HepG2 (cell line): ENCODE measurements around the gene POFUT2. TPM values are rescaled to one million over a fixed set of nuclear protein-coding genes. Genes with fewer than 3 reads are reported as not detected.

Experiments used
- ATAC-seq: fragments of 200-7000 bp; cut with Tn5 transposase; 3 replicates; pipeline ENCODE4 v1.9.1; 2020; ENCODE audit warnings: mild to moderate bottlenecking, moderate library complexity
- BruUV-seq: library from RNA; stranded (reverse); fragments of 400-500 nt; replicated peaks from 2 replicates; lab custom pipeline; 2021; lab: Mats Ljungman, UMichigan
- CTCF ChIA-PET: fragments of 300-600 bp; formaldehyde crosslinking; extraction: SDS; loops from one replicate; lab custom pipeline; 2021; ENCODE audit warnings: low total read pairs, inconsistent platforms, low intra/inter-chr PET ratio; lab: Yijun Ruan, JAX
- POLR2A ChIA-PET: fragments of 350-600 bp; sonication (Branson Sonifier 250); formaldehyde crosslinking; loops from one replicate; lab custom pipeline; 2020; ENCODE audit warnings: antibody characterized with exemption, inconsistent platforms; lab: Yijun Ruan, JAX
- DNase-seq: peaks from one replicate; pipeline ENCODE4 v3.0.0-alpha.2; 2015; ENCODE audit warnings: low spot score
- FAIRE-seq: peaks from 3 replicates; lab custom pipeline; 2011; peaks lifted over from hg19 to GRCh38; lab: Jason Lieb, UNC
- H2AFZ ChIP-seq: one replicate; pipeline ENCODE4 v1.6.1; 2011; ENCODE audit warnings: low read length, inconsistent platforms
- H3K27ac ChIP-seq: fragments of 300-600 bp; 3 replicates; pipeline ENCODE4 v1.8.0; 2011; ENCODE audit warnings: mixed run types, mild to moderate bottlenecking, mixed read lengths, low read length, inconsistent platforms; ENCODE audit not compliant: insufficient read depth; ENCODE audit errors: extremely low read length
- H3K27me3 ChIP-seq, 2 experiments: fragments of 200-600 bp in 1 of 2; 2 replicates in 1 of 2; 3 replicates in 1 of 2; pipeline versions ENCODE4 v1.6.0 to v1.8.0; 2011; ENCODE audit warnings: low read length in 2 of 2, mild to moderate bottlenecking in 2 of 2, moderate library complexity in 2 of 2, inconsistent platforms in 1 of 2; ENCODE audit not compliant: insufficient read depth in 2 of 2, control insufficient read depth in 1 of 2
- H3K36me3 ChIP-seq, 2 experiments: fragments of 200-600 bp in 1 of 2; replicated peaks in 1 of 2; 2 replicates in 1 of 2; 3 replicates in 1 of 2; pipeline versions ENCODE4 v1.5.1 to v1.8.0; 2011; ENCODE audit warnings: low read length in 2 of 2, inconsistent platforms in 1 of 2; ENCODE audit not compliant: insufficient read depth in 2 of 2, control insufficient read depth in 1 of 2
- H3K4me1 ChIP-seq: 2 replicates; pipeline ENCODE4 v1.5.1; 2012; ENCODE audit warnings: low read length, inconsistent platforms; ENCODE audit not compliant: insufficient read depth
- H3K4me2 ChIP-seq: 2 replicates; pipeline ENCODE4 v1.6.0; 2011; ENCODE audit warnings: low read depth, low read length, inconsistent platforms
- H3K4me3 ChIP-seq, 3 experiments: fragments of 200-600 bp in 1 of 3; sonication (generic), shearing (Covaris generic) in 1 of 3; replicated peaks in 1 of 3; 2 replicates each; pipeline ENCODE4 v1.5.1; 2011 to 2016; ENCODE audit warnings: low read length in 3 of 3, inconsistent platforms in 2 of 3, low read depth in 2 of 3, mild to moderate bottlenecking in 2 of 3, control low read depth in 1 of 3, mixed read lengths in 1 of 3; ENCODE audit not compliant: insufficient read depth in 1 of 3
- H3K79me2 ChIP-seq: one replicate; pipeline ENCODE4 v1.6.1; 2011; ENCODE audit warnings: low read length, inconsistent platforms; ENCODE audit not compliant: insufficient read depth
- H3K9ac ChIP-seq: 2 replicates; pipeline ENCODE4 v1.6.0; 2011; ENCODE audit warnings: mild to moderate bottlenecking, low read depth, low read length, inconsistent platforms; ENCODE audit not compliant: insufficient read depth
- H3K9me3 ChIP-seq: 2 replicates; pipeline ENCODE4 v1.5.1; 2012; ENCODE audit warnings: mild to moderate bottlenecking, low read length
- H4K20me1 ChIP-seq: 2 replicates; pipeline ENCODE4 v1.6.0; 2011; ENCODE audit warnings: inconsistent platforms, mild to moderate bottlenecking, low read length, moderate library complexity; ENCODE audit not compliant: insufficient read depth
- BHLHE40 ChIP-seq: IDR thresholded peaks from 2 replicates; pipeline ENCODE4 v1.6.1; 2011; ENCODE audit warnings: low read length, improper control_type of control experiment
- DDIT3 ChIP-seq: sonication (generic); formaldehyde crosslinking; IDR thresholded peaks from 2 replicates; pipeline ENCODE4 v1.4.0; 2020; ENCODE audit warnings: mild to moderate bottlenecking, missing genetic modification reagents
- HNRNPL ChIP-seq: fragments of 200-400 bp; formaldehyde crosslinking; IDR thresholded peaks from 2 replicates; pipeline ENCODE4 v1.6.1; 2017; ENCODE audit warnings: mild to moderate bottlenecking, low read depth, low read length
- KDM3A ChIP-seq: IDR thresholded peaks from 2 replicates; pipeline ENCODE4 v1.6.1; 2018; ENCODE audit warnings: low read depth, missing compliant biosample characterization
- MIER2 ChIP-seq: IDR thresholded peaks from 2 replicates; pipeline ENCODE4 v1.6.1; 2016; ENCODE audit warnings: missing biosample characterization, missing genetic modification reagents
- PHF21A ChIP-seq: sonication (generic); formaldehyde crosslinking; IDR thresholded peaks from 2 replicates; pipeline ENCODE4 v1.5.0; 2020; ENCODE audit warnings: mild to moderate bottlenecking, missing genetic modification reagents
- POGZ ChIP-seq: sonication (generic); formaldehyde crosslinking; IDR thresholded peaks from 2 replicates; pipeline ENCODE4 v1.4.0; 2020; ENCODE audit warnings: mild to moderate bottlenecking, missing genetic modification reagents
- PRPF4 ChIP-seq: fragments of 200-400 bp; formaldehyde crosslinking; IDR thresholded peaks from 2 replicates; pipeline ENCODE4 v1.6.1; 2016; ENCODE audit warnings: low read length, low read depth; ENCODE audit not compliant: poor library complexity, severe bottlenecking
- SP140L ChIP-seq: sonication (generic); formaldehyde crosslinking; IDR thresholded peaks from 2 replicates; pipeline ENCODE4 v1.4.0; 2020; ENCODE audit warnings: missing genetic modification reagents, borderline replicate concordance
- SRY ChIP-seq: sonication (generic); formaldehyde crosslinking; IDR thresholded peaks from 2 replicates; pipeline ENCODE4 v1.8.0; 2022; ENCODE audit warnings: mild to moderate bottlenecking, missing genetic modification reagents
- TARDBP ChIP-seq: sonication (generic); formaldehyde crosslinking; IDR thresholded peaks from 2 replicates; pipeline ENCODE4 v1.8.0; 2022; ENCODE audit warnings: mild to moderate bottlenecking, missing genetic modification reagents
- ZBTB33 ChIP-seq: sonication (generic); formaldehyde crosslinking; IDR thresholded peaks from 2 replicates; pipeline ENCODE4 v1.4.0; 2020; ENCODE audit warnings: missing genetic modification reagents
- ZBTB43 ChIP-seq: sonication (generic); formaldehyde crosslinking; conservative IDR thresholded peaks from 2 replicates; pipeline ENCODE4 v1.4.0; 2020; ENCODE audit warnings: missing genetic modification reagents
- ZNF280B ChIP-seq: sonication (generic); formaldehyde crosslinking; IDR thresholded peaks from 2 replicates; pipeline ENCODE4 v1.5.0; 2020; ENCODE audit warnings: missing genetic modification reagents, mild to moderate bottlenecking, borderline replicate concordance
- ZNF496 ChIP-seq: sonication (generic); formaldehyde crosslinking; IDR thresholded peaks from 2 replicates; pipeline ENCODE4 v1.8.1; 2023; ENCODE audit warnings: mild to moderate bottlenecking, moderate library complexity, missing genetic modification reagents; ENCODE audit not compliant: insufficient replicate concordance
- ZNF567 ChIP-seq: sonication (generic); formaldehyde crosslinking; IDR thresholded peaks from 2 replicates; pipeline ENCODE4 v1.8.1; 2023; ENCODE audit warnings: mild to moderate bottlenecking, missing genetic modification reagents, borderline replicate concordance
- ZNF577 ChIP-seq: sonication (generic); formaldehyde crosslinking; IDR thresholded peaks from 2 replicates; pipeline ENCODE4 v1.4.0; 2020; ENCODE audit warnings: mild to moderate bottlenecking, low read depth, missing genetic modification reagents, borderline replicate concordance
- whole genome bisulfite sequencing: methylation state at CpG from one replicate; pipeline ENCODE4 v1.1.6; 2017; ENCODE audit warnings: low lambda C conversion rate; 5-methylcytosine and 5-hydroxymethylcytosine counted together
- in situ Hi-C: cut with HindIII; loops from 2 replicates; pipeline ENCODE4 v1.10.0; 2017; ENCODE audit warnings: low pct_unique_long_range_greater_than_20kb; ENCODE audit not compliant: extremely low pct_ligation_motif_present
- intact Hi-C: fragments of 100-400 bp; cut with micrococcal nuclease; formaldehyde crosslinking; loops from one replicate; pipeline ENCODE4 v1.10.0; 2022; ENCODE audit not compliant: unreplicated experiment
- polyA plus RNA-seq, 8 experiments: library from polyadenylated mRNA; depleted of rRNA in 3 of 8; stranded (reverse) in 7 of 8; unstranded in 1 of 8; fragments of >200 nt; fragmentation: Illumina TruSeq in 4 of 8; extraction: Trizol in 4 of 8; gene quantifications; 2 replicates each; pipeline versions ENCODE4 v1.2.1 to v1.2.3, GENCODE V29; 2011 to 2016; ENCODE audit warnings: low read depth in 4 of 8, missing spikeins in 1 of 8, mixed read lengths in 1 of 8; ENCODE audit not compliant: insufficient read depth in 1 of 8
- total RNA-seq, 5 experiments: library from RNA; depleted of rRNA; stranded (reverse); fragments of >200 nt; fragmentation: Illumina TruSeq; extraction: Trizol; gene quantifications; 2 replicates each; pipeline ENCODE4 v1.2.3, GENCODE V29; 2016; ENCODE audit warnings: low read depth in 1 of 5

Gene POFUT2
- total and polyA plus RNA-seq, 2 of the 13 experiments (the other 11 are each of a cell fraction or from before 2014, with no cell fraction given) = 22.8 to 24.0 TPM

GRCh38 chr21:45319461-45320211 is 31.9 kb upstream of the POFUT2 start:
- ChIA-PET POLR2A (interaction anchor here (1.7 to 5.9 kb wide), 3 partner anchors 9 to 90 kb away, joined by 5 to 37 read pairs (median 36); no protein-coding TSS in a partner anchor), CTCF (no interaction called here)
- TF ChIP-seq ZNF280B (CRISPR knock-in tag) (peak; percentile 10; the same call in 1 of the 2 replicates), SRY (CRISPR knock-in tag) (no peak), PRPF4 (peak; percentile 35), ZNF577 (CRISPR knock-in tag) (no peak), DDIT3 (CRISPR knock-in tag) (no peak), ZNF496 (CRISPR knock-in tag) (no peak), BHLHE40 (no peak), SP140L (CRISPR knock-in tag) (no peak), TARDBP (no peak), ZBTB33 (CRISPR knock-in tag) (peak; percentile 37; the same call in 1 of the 2 replicates), HNRNPL (0 out of 2 replicates have a peak, but pooled peaks have one; percentile 40), MIER2 (no peak), ZBTB43 (CRISPR knock-in tag) (no peak), POGZ (no peak), KDM3A (CRISPR knock-in tag) (no peak), ZNF567 (CRISPR knock-in tag) (0 out of 2 replicates have a peak, but pooled peaks have one; percentile 1), PHF21A (no peak)

More at GRCh38 chr21:45319461-45320211, 31.9 kb upstream of the POFUT2 start:
- H3K27ac ChIP-seq = peak overlapping the region; percentile 49
- H3K9ac ChIP-seq = peak overlapping the region; percentile 13
- no peak overlapping the region for H2AFZ ChIP-seq
- H3K4me1 ChIP-seq = peaks cover 72% of the 10 kb centered on the region
- 88% methylated on average over 12 of the region's 23 CpGs for WGBS
- H3K79me2 ChIP-seq = no peaks in the 10 kb centered on the region
- no peaks in the 10 kb centered on the region for H3K36me3 ChIP-seq
- no TSS peak for BruUV-seq
- no peak overlapping the region for H3K4me3 ChIP-seq
- no peak overlapping the region; the same call in 1 of the 2 replicates for H3K4me2 ChIP-seq
- no peak for ATAC-seq
- no peaks in the 10 kb centered on the region for H4K20me1 ChIP-seq
- FAIRE-seq = no peak
- H3K9me3 ChIP-seq = no peaks in the 10 kb centered on the region
- no peaks in the 10 kb centered on the region for H3K27me3 ChIP-seq
- DNase-seq = no peak
- intact Hi-C loops (no loop called here), in situ Hi-C loops (no loop called here)
